GM21717 (cell line): ENCODE data around the gene P2RY10.
"Not testable (repeated sequence)": the region's sequence is repeated elsewhere in the genome, so short reads cannot be mapped to it uniquely, and the experiment has no call there.

Experiments used
- ATAC-seq: cut with Tn5 transposase; IDR thresholded peaks from one replicate; pipeline ENCODE4 v1.9.1; 2021; ENCODE audit warnings: mild to moderate bottlenecking, moderate library complexity; ENCODE audit not compliant: unreplicated experiment

Gene P2RY10, protein sequence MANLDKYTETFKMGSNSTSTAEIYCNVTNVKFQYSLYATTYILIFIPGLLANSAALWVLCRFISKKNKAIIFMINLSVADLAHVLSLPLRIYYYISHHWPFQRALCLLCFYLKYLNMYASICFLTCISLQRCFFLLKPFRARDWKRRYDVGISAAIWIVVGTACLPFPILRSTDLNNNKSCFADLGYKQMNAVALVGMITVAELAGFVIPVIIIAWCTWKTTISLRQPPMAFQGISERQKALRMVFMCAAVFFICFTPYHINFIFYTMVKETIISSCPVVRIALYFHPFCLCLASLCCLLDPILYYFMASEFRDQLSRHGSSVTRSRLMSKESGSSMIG

DNA sequence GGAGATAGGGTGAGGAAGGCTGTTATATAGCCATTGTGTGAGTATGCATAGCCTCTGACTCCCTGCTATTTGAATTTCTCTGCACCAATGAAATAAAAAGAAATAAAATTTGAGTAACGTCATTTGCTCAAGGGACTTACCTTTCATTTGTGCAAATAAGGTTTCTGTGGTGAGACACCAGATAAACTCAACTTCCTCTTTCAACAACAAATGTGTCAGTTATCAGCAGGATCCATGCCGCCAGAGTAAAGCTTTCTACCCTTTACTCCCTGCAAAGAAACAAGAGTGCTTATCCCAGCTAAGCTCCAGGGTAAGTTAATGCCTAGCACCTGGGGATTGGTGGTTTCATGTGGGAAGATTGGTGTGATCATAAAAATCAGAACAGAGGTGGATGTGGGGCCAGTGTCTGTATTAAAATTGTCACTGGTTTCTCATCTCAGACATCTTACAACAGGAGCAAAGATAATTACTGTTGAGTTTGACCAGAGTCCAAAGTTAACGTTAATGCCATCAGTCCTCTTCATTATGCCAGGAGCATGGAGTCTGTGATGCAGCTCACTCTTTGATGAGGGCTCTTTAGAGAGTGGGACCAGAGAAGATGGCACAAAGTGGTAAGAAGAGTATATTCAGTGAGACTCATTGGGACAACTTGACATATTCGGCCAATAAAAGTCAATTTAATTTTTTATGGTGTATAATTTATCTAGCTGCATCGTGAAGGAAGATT lies at the start of gene P2RY10:
Gene P2RY10 (plus strand): TSS at position 206 of the 727 bp plus-strand sequence. CDS start 15,130 bp downstream, outside the sequence.
- peak; percentile 79 for ATAC-seq

DNA sequence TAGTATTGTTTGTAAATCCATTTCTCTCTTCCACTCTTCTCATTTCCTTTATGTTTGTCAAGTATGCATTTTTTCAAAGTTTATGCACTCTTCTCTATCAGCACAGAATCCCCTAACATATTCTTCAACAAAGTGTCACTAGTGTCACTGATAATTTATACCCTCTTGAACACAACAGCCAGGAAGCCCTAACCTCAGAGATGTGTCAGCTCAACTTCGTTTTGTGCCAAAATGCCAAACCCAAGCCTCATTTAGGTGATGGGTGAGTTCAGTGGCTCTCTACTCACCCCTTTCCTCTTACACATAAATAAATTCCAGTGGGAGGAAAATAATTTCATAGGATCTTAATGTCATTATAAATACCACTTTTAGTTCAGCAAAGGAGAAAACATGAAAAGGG lies 22.4 kb upstream of the P2RY10 start:
- no peak for ATAC-seq

- peak; percentile 93 for ATAC-seq
Observed at GRCh38 chrX:78923198-78924015, 21.8 kb upstream of the P2RY10 start.

DNA sequence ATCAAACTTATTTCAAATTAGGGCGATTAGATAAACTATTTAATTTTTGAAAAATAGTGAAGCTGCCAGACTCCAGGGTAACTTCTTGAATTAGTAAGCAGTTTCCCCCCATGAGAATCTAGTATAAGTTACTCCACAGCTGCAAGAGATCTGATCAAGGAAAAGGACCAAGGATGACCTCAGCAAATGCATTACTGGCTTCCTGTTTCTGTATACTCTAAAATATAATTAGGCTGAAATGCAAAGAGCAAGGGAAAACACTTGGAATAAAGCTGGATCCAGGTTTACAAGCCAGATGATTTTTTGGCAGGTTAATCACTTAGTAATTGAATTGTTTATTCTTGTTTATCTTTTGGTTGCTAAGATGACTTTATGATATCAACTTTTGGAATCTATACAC lies 13.4 kb upstream of the P2RY10 start:
- no peak for ATAC-seq

GRCh38 chrX:78934866-78935265 lies 10.3 kb upstream of the P2RY10 start:
- no peak for ATAC-seq

- ATAC-seq: no peak
Observed at GRCh38 chrX:78944351-78944750, 840 bp upstream of the P2RY10 start.

GRCh38 chrX:78946178-78946931 lies 1.2 kb downstream of the P2RY10 start:
- ATAC-seq: no peak

DNA sequence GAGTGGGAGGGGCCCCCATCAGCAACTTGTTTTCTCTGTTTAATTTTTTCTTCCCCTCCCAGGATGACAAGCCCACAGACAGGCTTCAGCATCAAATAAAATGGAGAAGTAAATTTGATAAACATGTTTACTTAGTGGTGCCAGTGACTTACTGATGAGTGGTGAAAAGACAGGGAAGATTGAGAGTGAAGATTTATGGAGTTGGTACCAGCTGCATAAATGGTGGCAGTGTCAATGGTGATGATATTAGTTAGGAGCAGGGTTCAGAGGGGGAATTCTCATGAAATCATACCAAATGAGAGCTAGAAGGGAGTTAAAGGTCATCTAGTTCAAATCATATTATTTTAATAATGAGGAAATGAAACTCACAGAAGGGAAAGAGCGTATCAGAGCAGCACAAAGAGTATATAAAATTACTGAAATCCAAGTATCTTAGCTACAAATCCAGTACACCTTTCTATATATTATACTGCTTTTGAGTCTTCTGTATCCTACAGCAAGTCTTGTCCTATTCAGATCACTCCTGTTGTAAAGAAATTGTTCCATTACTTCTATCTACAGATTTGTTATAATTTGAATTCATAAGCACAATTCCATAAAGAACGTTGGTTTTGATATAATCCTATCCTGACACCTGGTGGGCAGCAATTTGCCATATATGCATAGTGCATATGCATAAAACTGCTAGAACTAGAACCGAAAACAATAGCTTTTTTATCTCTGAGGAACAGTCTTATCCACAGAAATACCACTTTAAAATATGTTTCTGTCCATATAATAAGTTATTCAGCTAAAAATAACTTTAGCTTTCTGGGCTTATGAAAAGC lies 5.0 kb downstream of the P2RY10 start:
- ATAC-seq: no peak

- peak; percentile 17 for ATAC-seq
Observed at GRCh38 chrX:78957049-78957767, 12.0 kb downstream of the P2RY10 start.

GRCh38 chrX:78957768-78958130 lies 12.6 kb downstream of the P2RY10 start:
- peak; percentile 86 for ATAC-seq

GRCh38 chrX:78958419-78959116 lies 13.4 kb downstream of the P2RY10 start:
- no peak for ATAC-seq

- ATAC-seq: no peak
Observed at GRCh38 chrX:78960888-78961287, 15.7 kb downstream of the P2RY10 start.

DNA sequence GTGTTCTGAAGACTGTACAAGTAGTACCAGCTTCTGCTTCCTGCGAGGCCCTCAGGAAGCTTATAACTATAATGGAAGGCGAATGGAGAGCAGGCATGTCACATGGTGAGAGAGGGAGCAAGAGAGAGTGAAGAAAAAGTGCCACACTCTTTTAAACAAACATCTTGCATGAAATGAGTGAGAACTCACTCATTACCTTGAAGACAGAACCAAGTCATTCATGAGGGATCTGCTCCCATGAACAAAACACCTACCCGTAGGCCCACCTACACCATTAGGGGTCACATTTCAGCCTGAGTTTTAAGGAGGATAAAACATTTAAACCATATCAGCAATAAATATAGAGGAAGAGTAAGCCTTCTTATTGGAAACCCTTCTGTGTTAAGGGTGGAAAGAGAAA lies 19.4 kb downstream of the P2RY10 start:
- ATAC-seq: no peak

GRCh38 chrX:78979789-78980464 lies 34.7 kb downstream of the P2RY10 start:
- peak; percentile 99 for ATAC-seq

DNA sequence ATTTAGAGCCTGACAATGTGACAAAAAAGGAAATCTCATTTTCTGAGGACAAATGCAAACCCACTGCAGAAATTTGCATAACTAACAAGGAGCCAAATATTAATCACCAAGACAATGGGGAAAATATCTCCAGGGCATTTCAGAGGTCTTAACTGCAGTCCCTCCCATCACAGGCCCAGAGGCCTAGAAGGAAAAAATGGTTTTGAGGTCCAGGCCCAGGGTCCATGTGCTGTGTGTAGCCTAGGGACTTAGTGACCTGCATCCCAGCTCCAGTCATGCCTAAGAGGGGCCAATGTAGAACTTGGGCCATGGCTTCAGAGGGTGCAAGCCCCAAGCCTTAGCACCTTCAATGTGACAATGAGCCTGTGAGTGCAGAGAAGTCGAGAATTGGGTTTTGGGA lies 44.2 kb downstream of the P2RY10 start:
- no peak for ATAC-seq

- ATAC-seq: no peak
Observed at GRCh38 chrX:78997870-78998558, 52.8 kb downstream of the P2RY10 start.

DNA sequence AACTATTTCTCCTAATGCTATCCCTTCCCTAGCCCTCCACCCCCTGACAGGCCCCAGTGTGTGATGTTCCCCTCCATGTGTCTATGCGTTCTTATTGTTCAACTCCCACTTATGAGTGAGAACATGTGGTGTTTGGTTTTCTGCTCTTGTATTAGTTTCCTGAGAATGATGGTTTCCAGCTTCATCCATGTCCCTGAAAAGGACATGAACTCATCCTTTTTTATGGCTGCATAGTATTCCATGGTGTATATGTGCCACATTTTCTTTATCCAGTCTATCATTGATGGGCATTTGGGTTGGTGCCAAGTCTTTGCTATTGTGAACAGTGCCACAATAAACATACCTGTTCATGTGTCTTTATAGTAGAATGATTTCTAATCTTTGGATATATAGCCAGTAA lies 62.3 kb downstream of the P2RY10 start:
- not testable (repeated sequence) for ATAC-seq
